NB4 (cell line): ENCODE data around the gene OPRL1.

ENCODE experiments used
- MYC ChIP-seq: IDR thresholded peaks from 2 replicates; pipeline ENCODE4 v1.6.1; 2011; ENCODE audit warnings: low read depth, low read length
- POLR2A ChIP-seq: IDR thresholded peaks from 2 replicates; pipeline ENCODE4 v1.6.1; 2011; ENCODE audit warnings: mild to moderate bottlenecking; ENCODE audit not compliant: insufficient read length; ENCODE audit errors: extremely low read depth
- TF ChIP-seq, protein P1 (sequence below): IDR thresholded peaks from one replicate; pipeline ENCODE4 v1.5.1; 2012; ENCODE audit warnings: low read depth, low read length

DNA sequence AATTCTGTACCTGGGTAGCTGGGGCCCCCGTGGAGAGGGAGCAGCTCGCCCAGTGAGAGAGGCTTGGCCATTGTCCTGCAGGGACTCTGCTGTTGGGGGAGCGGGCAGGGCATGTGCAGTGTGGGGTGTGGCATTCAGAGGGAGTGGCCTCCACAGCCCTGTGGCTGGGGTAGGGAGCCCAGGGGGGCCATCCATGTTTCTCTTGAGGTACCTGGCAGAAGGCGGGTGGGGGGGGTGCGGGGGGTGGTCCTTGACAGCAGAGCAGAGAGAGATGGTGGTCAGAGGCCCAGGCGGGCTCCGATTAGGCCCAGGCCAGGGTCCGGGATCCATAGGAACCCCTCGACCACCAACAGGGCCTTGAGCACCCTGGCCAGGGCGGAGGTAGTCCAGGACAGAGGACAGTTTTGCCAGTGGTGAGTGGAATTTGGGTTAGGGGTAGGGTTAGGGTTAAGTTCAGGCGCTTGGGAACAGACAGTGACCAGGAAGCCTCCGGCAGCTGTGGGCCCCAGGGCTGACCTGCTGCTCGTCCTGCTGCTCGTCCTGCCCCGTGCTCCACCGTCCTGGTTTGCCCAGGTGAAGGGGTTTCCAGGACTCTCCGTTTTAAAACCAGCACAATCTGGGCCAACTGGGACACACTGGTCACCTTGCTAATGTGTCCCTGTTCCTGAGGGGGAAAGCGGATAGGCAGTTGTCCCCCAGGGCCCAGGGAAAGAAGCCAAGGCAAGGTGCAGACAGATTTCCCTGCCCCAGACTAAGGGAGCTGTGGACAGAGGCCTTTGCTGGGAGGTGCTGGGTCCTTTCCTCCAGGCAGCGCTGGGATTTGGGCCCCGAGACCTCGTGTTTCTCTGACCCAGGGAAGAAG, 59.5 kb downstream of the OPRL1 start:
- TF ChIP-seq, protein P1, sequence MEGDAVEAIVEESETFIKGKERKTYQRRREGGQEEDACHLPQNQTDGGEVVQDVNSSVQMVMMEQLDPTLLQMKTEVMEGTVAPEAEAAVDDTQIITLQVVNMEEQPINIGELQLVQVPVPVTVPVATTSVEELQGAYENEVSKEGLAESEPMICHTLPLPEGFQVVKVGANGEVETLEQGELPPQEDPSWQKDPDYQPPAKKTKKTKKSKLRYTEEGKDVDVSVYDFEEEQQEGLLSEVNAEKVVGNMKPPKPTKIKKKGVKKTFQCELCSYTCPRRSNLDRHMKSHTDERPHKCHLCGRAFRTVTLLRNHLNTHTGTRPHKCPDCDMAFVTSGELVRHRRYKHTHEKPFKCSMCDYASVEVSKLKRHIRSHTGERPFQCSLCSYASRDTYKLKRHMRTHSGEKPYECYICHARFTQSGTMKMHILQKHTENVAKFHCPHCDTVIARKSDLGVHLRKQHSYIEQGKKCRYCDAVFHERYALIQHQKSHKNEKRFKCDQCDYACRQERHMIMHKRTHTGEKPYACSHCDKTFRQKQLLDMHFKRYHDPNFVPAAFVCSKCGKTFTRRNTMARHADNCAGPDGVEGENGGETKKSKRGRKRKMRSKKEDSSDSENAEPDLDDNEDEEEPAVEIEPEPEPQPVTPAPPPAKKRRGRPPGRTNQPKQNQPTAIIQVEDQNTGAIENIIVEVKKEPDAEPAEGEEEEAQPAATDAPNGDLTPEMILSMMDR: no peak
- TF ChIP-seq MYC: no peak
- no peak for TF ChIP-seq POLR2A
